SU-DHL-6 (cell line): ENCODE results near the gene CYSTM1.

Experiments
- H2AFZ ChIP-seq: fragments of 200-600 bp; sonication (generic); 2 replicates; pipeline ENCODE4 v1.6.1; 2014; ENCODE audit warnings: low read depth, mild to moderate bottlenecking, moderate library complexity, mixed read lengths, antibody characterized with exemption, low read length; ENCODE audit not compliant: severe bottlenecking
- H3F3A ChIP-seq: fragments of 200-600 bp; shearing (Covaris generic); 2 replicates; pipeline ENCODE4 v1.6.0; 2016; ENCODE audit warnings: antibody characterized with exemption, mild to moderate bottlenecking; ENCODE audit not compliant: insufficient read depth
- H3K27ac ChIP-seq: fragments of 200-600 bp; sonication (generic); 2 replicates; pipeline ENCODE4 v1.5.1; 2016; ENCODE audit warnings: low read depth, mild to moderate bottlenecking, low read length, moderate library complexity, mixed read lengths
- H3K27me3 ChIP-seq: fragments of 200-600 bp; sonication (generic), shearing (Covaris generic); 2 replicates; pipeline ENCODE4 v1.6.0; 2014; ENCODE audit warnings: mild to moderate bottlenecking, low read length
- H3K36me3 ChIP-seq: fragments of 200-600 bp; sonication (generic); 2 replicates; pipeline ENCODE4 v1.6.1; 2014; ENCODE audit warnings: mild to moderate bottlenecking, low read length, mixed read lengths
- H3K4me2 ChIP-seq: fragments of 300-600, 200-600 bp; shearing (Covaris generic), sonication (generic); 2 replicates; pipeline ENCODE4 v1.6.0; 2014; ENCODE audit warnings: low read length, low read depth, mild to moderate bottlenecking; ENCODE audit not compliant: poor library complexity, severe bottlenecking
- H3K4me3 ChIP-seq: fragments of 200-600 bp; sonication (generic); 2 replicates; pipeline ENCODE4 v1.5.1; 2014; ENCODE audit warnings: antibody characterized with exemption, low read length, mild to moderate bottlenecking, mixed read lengths; ENCODE audit not compliant: insufficient read depth, poor library complexity, severe bottlenecking
- H3K79me2 ChIP-seq: fragments of 200-600 bp; sonication (generic); 2 replicates; pipeline ENCODE4 v1.6.1; 2014; ENCODE audit warnings: mild to moderate bottlenecking, low read length, moderate library complexity; ENCODE audit not compliant: insufficient read depth
- H3K9ac ChIP-seq: fragments of 200-600 bp; sonication (generic); 2 replicates; pipeline ENCODE4 v1.7.0; 2014; ENCODE audit warnings: mild to moderate bottlenecking, low read length
- H3K9me2 ChIP-seq: fragments of 200-600 bp; sonication (generic); replicated peaks from 2 replicates; pipeline ENCODE4 v1.6.1; 2014; ENCODE audit warnings: low read length; ENCODE audit not compliant: insufficient read depth
- H3K9me3 ChIP-seq: fragments of 200-600 bp; sonication (generic); 2 replicates; pipeline ENCODE4 v1.6.1; 2014; ENCODE audit warnings: low read length, mixed read lengths; ENCODE audit not compliant: insufficient read depth
- H4K20me1 ChIP-seq: fragments of 200-600 bp; sonication (generic); 2 replicates; pipeline ENCODE4 v1.6.1; 2014; ENCODE audit warnings: low read depth, mild to moderate bottlenecking, antibody characterized with exemption, low read length, moderate library complexity, mixed read lengths
- EZH2phosphoT487 ChIP-seq: fragments of 200-600 bp; sonication (generic), shearing (Covaris generic); conservative IDR thresholded peaks from 2 replicates; pipeline ENCODE4 v1.6.1; 2018; ENCODE audit warnings: mild to moderate bottlenecking, antibody characterized with exemption, low read length, moderate library complexity, mixed read lengths
- TF ChIP-seq, protein P1 (sequence below): fragments of 200-600 bp; sonication (generic); IDR thresholded peaks from one replicate; pipeline ENCODE4 v1.5.1; 2017; ENCODE audit warnings: antibody characterized with exemption, mild to moderate bottlenecking, low read length, moderate library complexity; ENCODE audit not compliant: insufficient read depth, poor library complexity, severe bottlenecking

The CYSTM1 gene

DNA sequence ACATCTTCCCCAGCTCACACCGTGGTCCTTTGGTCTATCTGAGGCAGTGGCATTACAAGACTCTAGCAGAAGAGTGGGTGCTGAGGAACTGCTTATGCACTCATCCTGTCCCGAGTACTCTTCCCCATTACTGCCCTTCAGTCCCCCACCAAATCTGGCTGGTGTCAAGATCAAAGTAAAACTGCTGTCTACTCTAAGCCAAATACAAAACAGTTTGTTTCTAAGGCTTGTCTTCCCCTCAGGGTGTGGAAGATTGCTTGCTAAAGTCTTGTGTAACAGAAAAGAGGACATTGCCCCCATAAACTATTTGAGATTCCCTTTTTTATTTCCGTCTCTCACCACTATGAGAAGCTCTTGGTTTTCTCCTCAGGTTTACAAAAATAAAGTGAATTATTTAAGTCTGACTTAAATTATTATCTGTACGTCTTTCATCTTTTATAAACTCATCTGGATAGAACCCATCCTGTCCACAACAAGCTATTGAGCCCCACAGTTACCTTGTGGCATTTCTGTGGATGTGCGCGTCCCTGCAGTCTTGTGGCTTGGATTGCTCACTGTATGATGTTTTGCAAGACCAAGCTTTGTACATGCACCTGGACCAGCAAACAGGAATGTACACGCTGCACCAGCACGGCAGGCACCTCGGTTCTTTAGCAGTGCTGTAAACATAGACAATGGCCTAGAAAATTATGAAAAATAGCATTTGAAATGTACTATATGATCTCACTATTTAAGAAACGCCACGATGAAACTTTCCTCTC is 61.0 kb downstream of the CYSTM1 start:
- no peaks in the 10 kb centered on the region for H3K36me3 ChIP-seq
- H3K79me2 ChIP-seq: no peaks in the 10 kb centered on the region
- H3K27ac ChIP-seq: no peak overlapping the region
- H3K9ac ChIP-seq: no peak overlapping the region
- H3K27me3 ChIP-seq: no peaks in the 10 kb centered on the region
- H2AFZ ChIP-seq: no peak overlapping the region
- TF ChIP-seq, protein P1, sequence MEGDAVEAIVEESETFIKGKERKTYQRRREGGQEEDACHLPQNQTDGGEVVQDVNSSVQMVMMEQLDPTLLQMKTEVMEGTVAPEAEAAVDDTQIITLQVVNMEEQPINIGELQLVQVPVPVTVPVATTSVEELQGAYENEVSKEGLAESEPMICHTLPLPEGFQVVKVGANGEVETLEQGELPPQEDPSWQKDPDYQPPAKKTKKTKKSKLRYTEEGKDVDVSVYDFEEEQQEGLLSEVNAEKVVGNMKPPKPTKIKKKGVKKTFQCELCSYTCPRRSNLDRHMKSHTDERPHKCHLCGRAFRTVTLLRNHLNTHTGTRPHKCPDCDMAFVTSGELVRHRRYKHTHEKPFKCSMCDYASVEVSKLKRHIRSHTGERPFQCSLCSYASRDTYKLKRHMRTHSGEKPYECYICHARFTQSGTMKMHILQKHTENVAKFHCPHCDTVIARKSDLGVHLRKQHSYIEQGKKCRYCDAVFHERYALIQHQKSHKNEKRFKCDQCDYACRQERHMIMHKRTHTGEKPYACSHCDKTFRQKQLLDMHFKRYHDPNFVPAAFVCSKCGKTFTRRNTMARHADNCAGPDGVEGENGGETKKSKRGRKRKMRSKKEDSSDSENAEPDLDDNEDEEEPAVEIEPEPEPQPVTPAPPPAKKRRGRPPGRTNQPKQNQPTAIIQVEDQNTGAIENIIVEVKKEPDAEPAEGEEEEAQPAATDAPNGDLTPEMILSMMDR: no peak
- TF ChIP-seq EZH2phosphoT487: no peak
- H3K9me2 ChIP-seq: no peaks in the 10 kb centered on the region
- H3K9me3 ChIP-seq: no peaks in the 10 kb centered on the region
- no peaks in the 10 kb centered on the region for H4K20me1 ChIP-seq
- no peak overlapping the region for H3K4me2 ChIP-seq
- no peak overlapping the region for H3K4me3 ChIP-seq
- no peaks in the 10 kb centered on the region for H3F3A ChIP-seq

DNA sequence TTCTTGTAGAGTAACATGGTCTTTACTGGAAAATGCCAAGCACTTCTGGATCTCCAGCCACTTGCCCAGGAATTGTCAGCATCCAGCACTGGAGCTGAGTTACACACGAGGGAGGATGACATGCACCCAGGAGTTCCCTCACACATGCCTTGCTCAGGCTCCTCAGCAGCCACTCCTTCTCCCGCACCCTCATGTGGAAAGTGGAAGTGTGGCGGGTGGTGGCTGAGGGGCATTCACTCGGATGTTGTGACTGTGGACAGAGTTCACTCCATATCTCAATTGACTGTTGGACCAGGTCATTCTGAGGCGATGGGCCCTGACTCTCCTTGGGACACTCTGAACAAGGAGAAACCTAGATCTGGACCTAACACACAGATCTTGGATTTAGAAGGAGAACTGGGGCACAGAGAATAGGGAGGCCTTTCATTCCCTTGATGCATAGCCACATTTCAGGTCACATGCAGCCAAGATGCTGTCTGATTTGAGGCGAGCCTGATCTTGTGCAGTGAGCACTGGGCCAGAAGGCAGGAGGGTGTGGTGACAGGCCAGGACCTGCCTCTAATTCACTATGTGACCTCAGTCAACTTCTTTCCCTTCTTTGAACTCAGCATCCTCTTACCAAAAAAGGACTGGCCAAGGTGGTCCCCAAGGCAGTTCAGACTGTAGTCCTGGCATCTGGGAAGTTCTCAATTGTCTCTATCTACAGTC is 62.1 kb downstream of the CYSTM1 start:
- H4K20me1 ChIP-seq: no peaks in the 10 kb centered on the region
- H3K9ac ChIP-seq: no peak overlapping the region
- no peak overlapping the region for H2AFZ ChIP-seq
- no peak overlapping the region for H3K4me3 ChIP-seq
- H3K27me3 ChIP-seq: no peaks in the 10 kb centered on the region
- no peak for TF ChIP-seq EZH2phosphoT487
- TF ChIP-seq, protein P1: no peak
- no peaks in the 10 kb centered on the region for H3K9me2 ChIP-seq
- H3K36me3 ChIP-seq: no peaks in the 10 kb centered on the region
- H3K27ac ChIP-seq: no peak overlapping the region
- no peaks in the 10 kb centered on the region for H3F3A ChIP-seq
- no peaks in the 10 kb centered on the region for H3K79me2 ChIP-seq
- H3K9me3 ChIP-seq: no peaks in the 10 kb centered on the region
- H3K4me2 ChIP-seq: no peak overlapping the region

DNA sequence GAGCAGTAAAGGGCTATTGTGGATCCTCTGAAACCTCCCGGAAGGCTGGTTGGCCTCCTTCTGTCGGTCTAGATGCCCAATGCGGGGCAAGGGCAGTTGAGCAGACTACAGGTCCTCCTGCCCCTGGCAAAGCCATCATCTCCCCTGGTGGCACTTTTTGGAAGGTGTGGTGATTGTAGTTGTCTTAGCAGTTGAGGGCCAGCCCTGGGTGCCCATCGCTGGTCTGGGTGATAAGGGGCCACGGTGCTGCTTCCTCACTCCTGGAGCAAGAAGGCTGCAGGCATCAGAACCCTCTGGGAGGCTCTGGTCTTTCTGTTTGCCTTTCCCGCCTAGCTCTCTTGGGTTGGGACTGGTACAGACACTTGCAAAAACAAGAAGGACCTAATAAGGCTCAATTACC is 63.8 kb downstream of the CYSTM1 start:
- Histone ChIP-seq H3K79me2 (no peaks in the 10 kb centered on the region), H4K20me1 (no peaks in the 10 kb centered on the region), H3K4me2 (no peak overlapping the region), H3K27ac (no peak overlapping the region), H3F3A (no peaks in the 10 kb centered on the region), H2AFZ (no peak overlapping the region), H3K9me2 (no peaks in the 10 kb centered on the region), H3K27me3 (no peaks in the 10 kb centered on the region), H3K4me3 (no peak overlapping the region), H3K9ac (no peak overlapping the region), H3K9me3 (no peaks in the 10 kb centered on the region), H3K36me3 (no peaks in the 10 kb centered on the region)
- TF ChIP-seq, protein P1: no peak
- no peak for TF ChIP-seq EZH2phosphoT487
